ENCODE data around the gene KCNJ10. TPM values are rescaled to one million over a fixed set of nuclear protein-coding genes. Genes with fewer than 3 reads are reported as not detected.
"Not testable (repeated sequence)": the region's sequence is repeated elsewhere in the genome, so short reads cannot be mapped to it uniquely, and the experiment has no call there.

The KCNJ10 gene
- total and polyA plus RNA-seq, 4 experiments from 2014 or later, result 0.08 TPM; not detected in 3

- H3K9me3 ChIP-seq (ENCODE audit: control insufficient read depth in 1 of 2, low read length in 2 of 2); H3K27me3 ChIP-seq (ENCODE audit: insufficient read depth, low read length); H3K27ac ChIP-seq (ENCODE audit: low read depth, low read length); H3K9me3 Mint-ChIP-seq; H3K36me3 Mint-ChIP-seq; H3K4me1 ChIP-seq (ENCODE audit: insufficient read depth, low read length); intact Hi-C loops (cut with micrococcal nuclease); H3K4me3 Mint-ChIP-seq; H3K4me3 ChIP-seq (ENCODE audit: low read length in 2 of 2); POLR2A ChIA-PET (ENCODE audit: partially characterized antibody); DNase-seq; H3K36me3 ChIP-seq (ENCODE audit: insufficient read depth, low read length): not testable (repeated sequence)
- CTCF ChIA-PET (ENCODE audit: partially characterized antibody), result interaction anchor here (1.3 to 2.0 kb wide), 2 partner anchors 28 to 31 kb away, joined by 4 to 8 read pairs; partner anchors contain the start of gene KCNJ9
- Mint-ChIP-seq H3K27ac (peak overlapping the region in 1 of 7 donors; percentile 48), H3K4me1 (peaks cover 6 to 12% (median 9%) of the 10 kb centered on the region in 4 donors), H3K27me3 (peaks cover 25 to 26% of the 10 kb centered on the region in 2 donors)
These were observed 19.8 kb downstream of the KCNJ10 start for GRCh38 chr1:160050182-160050581.

- Histone ChIP-seq H3K27me3 (ENCODE audit: insufficient read depth, low read length) (peaks cover 5% of the 10 kb centered on the region), H3K4me3 (ENCODE audit: low read length in 2 of 2) (no peak overlapping the region), H3K36me3 (ENCODE audit: insufficient read depth, low read length) (no peaks in the 10 kb centered on the region), H3K27ac (ENCODE audit: low read depth, low read length) (no peak overlapping the region), H3K9me3 (ENCODE audit: control insufficient read depth in 1 of 2, low read length in 2 of 2) (no peaks in the 10 kb centered on the region), H3K4me1 (ENCODE audit: insufficient read depth, low read length) (peaks cover 10% of the 10 kb centered on the region)
- intact Hi-C loops (cut with micrococcal nuclease), result loop anchor here (5.0 kb wide), 1 partner anchor 328 kb away; no protein-coding TSS in a partner anchor
- H3K4me3 Mint-ChIP-seq, result no peak overlapping the region
- H3K36me3 Mint-ChIP-seq, result no peaks in the 10 kb centered on the region
- no peak for DNase-seq
- POLR2A ChIA-PET (ENCODE audit: partially characterized antibody), result no interaction called here
- H3K9me3 Mint-ChIP-seq, result peaks cover 0 to 5% (median 0%) of the 10 kb centered on the region in 8 donors
- peaks cover 19 to 21% of the 10 kb centered on the region in 2 donors for H3K27me3 Mint-ChIP-seq
- H3K4me1 Mint-ChIP-seq, result peaks cover 6 to 12% (median 9%) of the 10 kb centered on the region in 4 donors
- peak overlapping the region in 1 of 7 donors; percentile 30 for H3K27ac Mint-ChIP-seq
- CTCF ChIA-PET (ENCODE audit: partially characterized antibody), result interaction anchor here (5.1 kb wide), 1 partner anchor 32 kb away, joined by 141 read pairs; the partner anchor contains the start of gene KCNJ9
These were observed 20.9 kb downstream of the KCNJ10 start for GRCh38 chr1:160049101-160049500.

- Mint-ChIP-seq H3K4me3 (no peak overlapping the region), H3K27ac (no peak overlapping the region), H3K4me1 (peaks cover 6 to 12% (median 9%) of the 10 kb centered on the region in 4 donors), H3K27me3 (peaks cover 13 to 18% of the 10 kb centered on the region in 2 donors), H3K9me3 (peaks cover 0 to 4% (median 0%) of the 10 kb centered on the region in 8 donors), H3K36me3 (no peaks in the 10 kb centered on the region)
- ChIA-PET CTCF (ENCODE audit: partially characterized antibody) (interaction anchor here (5.1 kb wide), 1 partner anchor 33 kb away, joined by 141 read pairs; the partner anchor contains the start of gene KCNJ9), POLR2A (ENCODE audit: partially characterized antibody) (no interaction called here)
- Histone ChIP-seq H3K9me3 (ENCODE audit: control insufficient read depth in 1 of 2, low read length in 2 of 2) (no peaks in the 10 kb centered on the region), H3K36me3 (ENCODE audit: insufficient read depth, low read length) (no peaks in the 10 kb centered on the region), H3K27ac (ENCODE audit: low read depth, low read length) (no peak overlapping the region), H3K4me3 (ENCODE audit: low read length in 2 of 2) (no peak overlapping the region), H3K4me1 (ENCODE audit: insufficient read depth, low read length) (peaks cover 10% of the 10 kb centered on the region), H3K27me3 (ENCODE audit: insufficient read depth, low read length) (no peaks in the 10 kb centered on the region)
- no peak for DNase-seq
- intact Hi-C loops (cut with micrococcal nuclease), result loop anchor here (5.0 kb wide), 1 partner anchor 329 kb away; no protein-coding TSS in a partner anchor
These were observed 21.6 kb downstream of the KCNJ10 start for GRCh38 chr1:160048335-160048734.

GRCh38 chr1:160047111-160047991, 22.6 kb downstream of the KCNJ10 start:
- Histone ChIP-seq H3K36me3 (ENCODE audit: insufficient read depth, low read length) (no peaks in the 10 kb centered on the region), H3K4me1 (ENCODE audit: insufficient read depth, low read length) (peaks cover 10% of the 10 kb centered on the region), H3K27me3 (ENCODE audit: insufficient read depth, low read length) (no peaks in the 10 kb centered on the region), H3K9me3 (ENCODE audit: control insufficient read depth in 1 of 2, low read length in 2 of 2) (no peaks in the 10 kb centered on the region), H3K27ac (ENCODE audit: low read depth, low read length) (no peak overlapping the region), H3K4me3 (ENCODE audit: low read length in 2 of 2) (no peak overlapping the region)
- ChIA-PET POLR2A (ENCODE audit: partially characterized antibody) (interaction anchor here (0.6 to 1.2 kb wide), 2 partner anchors 11 to 51 kb away, joined by 3 to 4 read pairs; partner anchors contain the start of gene IGSF8), CTCF (ENCODE audit: partially characterized antibody) (interaction anchor here (0.9 to 5.1 kb wide), 15 partner anchors 10 to 245 kb away, joined by 3 to 141 read pairs (median 7); partner anchors contain the start of genes KCNJ9 and PIGM)
- intact Hi-C loops (cut with micrococcal nuclease), result loop anchor here (5.0 kb wide), 1 partner anchor 330 kb away; no protein-coding TSS in a partner anchor
- Mint-ChIP-seq H3K27ac (peak overlapping the region in 1 of 7 donors; percentile 62), H3K36me3 (no peaks in the 10 kb centered on the region), H3K4me3 (peak overlapping the region; percentile 57 to 79 (median 70)), H3K27me3 (peaks cover 16 to 21% of the 10 kb centered on the region in 2 donors), H3K4me1 (peaks cover 6 to 12% (median 9%) of the 10 kb centered on the region in 4 donors), H3K9me3 (peaks cover 0 to 4% (median 0%) of the 10 kb centered on the region in 8 donors)
- DNase-seq, result peak in 1 of 5 donors; percentile 26

GRCh38 chr1:160046494-160047110, 23.4 kb downstream of the KCNJ10 start:
- peaks cover 12 to 18% of the 10 kb centered on the region in 2 donors for H3K27me3 Mint-ChIP-seq
- H3K4me3 Mint-ChIP-seq, result peak overlapping the region; percentile 57 to 79 (median 70)
- H3K9me3 ChIP-seq (ENCODE audit: control insufficient read depth in 1 of 2, low read length in 2 of 2), result no peaks in the 10 kb centered on the region
- peaks cover 10% of the 10 kb centered on the region for H3K4me1 ChIP-seq (ENCODE audit: insufficient read depth, low read length)
- H3K36me3 ChIP-seq (ENCODE audit: insufficient read depth, low read length), result no peaks in the 10 kb centered on the region
- POLR2A ChIA-PET (ENCODE audit: partially characterized antibody), result interaction anchor here (0.6 to 1.9 kb wide), 3 partner anchors 12 to 51 kb away, joined by 3 to 4 read pairs (median 4); partner anchors contain the start of genes IGSF8 and PIGM
- H3K36me3 Mint-ChIP-seq, result no peaks in the 10 kb centered on the region
- H3K27ac ChIP-seq (ENCODE audit: low read depth, low read length), result no peak overlapping the region
- H3K27ac Mint-ChIP-seq, result peak overlapping the region in 3 of 7 donors; percentile 31 to 62 (median 62)
- no peaks in the 10 kb centered on the region for H3K27me3 ChIP-seq (ENCODE audit: insufficient read depth, low read length)
- H3K4me1 Mint-ChIP-seq, result peaks cover 6 to 12% (median 9%) of the 10 kb centered on the region in 4 donors
- CTCF ChIA-PET (ENCODE audit: partially characterized antibody), result interaction anchor here (0.7 to 5.1 kb wide), 23 partner anchors 8 to 333 kb away, joined by 3 to 141 read pairs (median 4); partner anchors contain the start of genes KCNJ10, KCNJ9 and PIGM
- peaks cover 0 to 4% (median 0%) of the 10 kb centered on the region in 8 donors for H3K9me3 Mint-ChIP-seq
- peak; percentile 27 to 48 (median 47) for DNase-seq
- H3K4me3 ChIP-seq (ENCODE audit: low read length in 2 of 2), result no peak overlapping the region
- intact Hi-C loops (cut with micrococcal nuclease), result loop anchor here (1.0 to 5.0 kb wide), 3 partner anchors 38 to 331 kb away; no protein-coding TSS in a partner anchor

- DNase-seq, result no peak
- Histone ChIP-seq H3K9me3 (ENCODE audit: control insufficient read depth in 1 of 2, low read length in 2 of 2) (no peaks in the 10 kb centered on the region), H3K27me3 (ENCODE audit: insufficient read depth, low read length) (no peaks in the 10 kb centered on the region), H3K4me1 (ENCODE audit: insufficient read depth, low read length) (peaks cover 10% of the 10 kb centered on the region), H3K4me3 (ENCODE audit: low read length in 2 of 2) (no peak overlapping the region), H3K27ac (ENCODE audit: low read depth, low read length) (no peak overlapping the region), H3K36me3 (ENCODE audit: insufficient read depth, low read length) (no peaks in the 10 kb centered on the region)
- ChIA-PET CTCF (ENCODE audit: partially characterized antibody) (interaction anchor here (0.7 to 5.1 kb wide), 18 partner anchors 8 to 333 kb away, joined by 3 to 141 read pairs (median 4); partner anchors contain the start of genes KCNJ10, KCNJ9 and PIGM), POLR2A (ENCODE audit: partially characterized antibody) (interaction anchor here (1.9 kb wide), 1 partner anchor 14 kb away, joined by 4 read pairs; the partner anchor contains the start of gene PIGM)
- Mint-ChIP-seq H3K36me3 (no peaks in the 10 kb centered on the region), H3K9me3 (peaks cover 0 to 2% (median 0%) of the 10 kb centered on the region in 8 donors), H3K27ac (no peak overlapping the region), H3K4me1 (peaks cover 6 to 12% (median 9%) of the 10 kb centered on the region in 4 donors), H3K4me3 (no peak overlapping the region), H3K27me3 (peaks cover 13 to 14% of the 10 kb centered on the region in 2 donors)
- intact Hi-C loops (cut with micrococcal nuclease), result loop anchor here (1.0 to 5.0 kb wide), 3 partner anchors 39 to 332 kb away; no protein-coding TSS in a partner anchor
These were observed 24.3 kb downstream of the KCNJ10 start for GRCh38 chr1:160045653-160046052.

Data from CD4-positive, alpha-beta memory T cell (primary cell).